SH-SY5Y (cell line): ENCODE data around the gene COPG2.

ENCODE experiments used
- GATA2 ChIP-seq: IDR thresholded peaks from 2 replicates; pipeline ENCODE4 v1.6.1; 2011; ENCODE audit warnings: mild to moderate bottlenecking, low read depth, low read length
- GATA3 ChIP-seq: IDR thresholded peaks from 2 replicates; pipeline ENCODE4 v1.6.1; 2011; ENCODE audit warnings: low read depth, mild to moderate bottlenecking, low read length, moderate library complexity

Gene COPG2

DNA sequence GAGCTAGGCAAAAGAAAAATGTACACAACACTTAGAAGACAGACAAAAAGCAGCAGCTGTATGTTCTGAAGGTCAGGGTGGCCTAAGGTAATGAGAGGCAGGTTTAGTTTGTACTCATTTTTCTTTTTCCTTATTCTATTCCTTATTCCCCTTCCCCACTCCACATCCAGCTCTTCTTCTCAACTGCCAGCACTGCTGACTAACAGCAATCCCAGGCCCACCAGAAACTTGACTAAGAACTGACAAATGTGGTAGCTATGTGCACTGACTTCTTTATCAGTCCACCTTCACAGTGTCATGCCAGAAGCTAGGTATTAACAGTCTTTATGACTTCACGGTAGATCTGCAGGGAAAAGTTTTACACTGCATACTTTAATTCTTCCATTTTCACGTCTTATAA is 6.1 kb downstream of the COPG2 start:
- TF ChIP-seq GATA2 (no peak), GATA3 (no peak)

DNA sequence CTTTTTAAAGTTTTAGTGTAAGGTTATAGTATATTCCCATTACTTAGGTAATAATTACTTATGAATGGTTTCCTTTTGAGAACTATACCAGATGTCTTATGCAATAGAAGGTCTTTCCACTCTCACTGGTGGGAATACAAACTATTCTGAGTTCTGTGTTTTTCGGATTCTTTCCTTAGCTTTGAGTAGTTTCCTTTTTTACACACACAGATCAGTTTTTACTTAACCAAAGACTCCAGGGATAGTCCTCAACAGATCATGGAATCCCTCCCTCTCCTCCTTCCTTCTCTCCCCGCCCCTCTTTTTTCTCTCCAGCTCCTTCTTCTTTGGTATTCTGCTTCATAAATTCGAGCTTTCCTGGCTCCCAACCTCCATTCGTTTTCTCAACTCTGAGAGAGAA is 13.3 kb downstream of the COPG2 start:
- TF ChIP-seq GATA2 = no peak
- no peak for TF ChIP-seq GATA3

DNA sequence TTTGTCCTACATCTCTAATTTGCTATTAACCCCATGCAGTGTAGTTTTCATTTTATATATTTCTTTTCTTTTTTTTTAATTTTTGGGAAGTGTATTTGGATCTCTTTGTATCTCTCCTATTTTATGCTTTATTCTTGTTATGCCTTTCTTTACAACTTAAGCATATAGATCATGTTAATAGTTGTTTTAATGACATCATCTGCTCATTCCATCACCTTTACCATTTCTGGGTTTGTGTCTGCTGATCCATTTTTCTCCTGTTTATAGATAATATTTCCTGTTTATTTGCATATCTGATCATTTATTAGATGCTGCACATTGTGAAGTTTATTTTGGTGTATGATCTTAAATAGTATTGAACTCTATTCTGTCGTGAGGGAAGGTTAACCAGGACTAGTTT is 13.7 kb downstream of the COPG2 start:
- TF ChIP-seq GATA3 = no peak
- TF ChIP-seq GATA2 = no peak

DNA sequence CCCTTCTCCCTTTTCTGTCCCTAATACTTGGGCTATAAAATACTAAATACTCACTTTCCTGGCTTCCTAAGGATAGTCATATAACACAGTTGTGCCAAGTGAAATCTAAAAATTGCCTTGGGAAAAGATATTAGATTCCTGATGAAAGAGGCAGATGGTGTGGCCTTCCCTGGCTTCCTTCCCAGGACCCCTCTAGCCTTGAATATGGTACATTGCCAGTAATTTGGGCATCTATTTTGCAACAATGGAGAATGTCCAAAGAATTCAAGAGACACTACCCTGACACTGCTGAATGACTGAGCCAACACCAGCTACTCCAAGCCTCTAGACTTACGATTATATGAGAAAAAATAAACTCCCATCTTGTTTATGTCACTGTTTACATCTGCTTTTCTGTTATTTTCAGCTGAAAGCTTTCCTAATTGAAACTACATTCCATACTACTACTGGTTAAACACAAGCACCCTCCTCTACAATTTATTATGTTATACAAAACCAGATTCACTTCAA is 17.9 kb downstream of the COPG2 start:
- TF ChIP-seq GATA2 (no peak), GATA3 (no peak)

DNA sequence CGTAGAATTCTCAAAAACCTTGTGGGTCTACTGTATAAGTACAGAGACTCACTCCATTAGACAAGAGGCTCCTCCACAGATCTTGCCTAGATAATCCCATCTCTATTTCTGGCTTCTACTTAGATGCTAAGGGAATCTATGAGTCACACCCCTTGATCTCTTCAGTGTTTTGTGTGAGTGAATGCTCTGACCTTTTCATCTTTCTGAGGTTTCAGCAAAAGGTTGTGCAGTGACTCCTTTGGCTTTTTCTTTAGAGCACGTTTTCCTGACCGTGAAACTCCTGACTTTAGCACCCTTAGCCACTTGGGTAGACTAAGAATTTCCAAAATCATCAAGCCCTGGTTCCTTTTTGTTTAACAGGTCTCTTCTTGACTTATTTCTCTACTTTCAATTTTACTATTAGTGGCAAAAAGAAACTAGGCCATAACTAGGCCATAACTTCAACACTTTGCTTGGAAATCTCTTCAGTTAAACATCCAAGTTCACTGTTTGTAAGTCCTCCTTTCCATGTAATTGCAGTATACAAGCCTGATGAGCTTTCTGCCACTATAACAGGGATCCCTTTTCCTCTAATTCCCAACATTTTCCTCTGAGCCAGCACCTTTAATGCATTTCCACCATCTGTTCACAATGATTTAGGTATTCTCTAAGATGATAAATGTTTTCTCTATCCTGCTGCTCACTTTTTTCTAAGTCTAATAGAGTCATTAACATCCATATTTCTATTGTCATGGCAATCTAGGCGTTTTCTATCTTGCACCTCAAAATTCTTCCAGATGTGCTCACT is 19.4 kb downstream of the COPG2 start:
- TF ChIP-seq GATA3 (no peak), GATA2 (no peak)

DNA sequence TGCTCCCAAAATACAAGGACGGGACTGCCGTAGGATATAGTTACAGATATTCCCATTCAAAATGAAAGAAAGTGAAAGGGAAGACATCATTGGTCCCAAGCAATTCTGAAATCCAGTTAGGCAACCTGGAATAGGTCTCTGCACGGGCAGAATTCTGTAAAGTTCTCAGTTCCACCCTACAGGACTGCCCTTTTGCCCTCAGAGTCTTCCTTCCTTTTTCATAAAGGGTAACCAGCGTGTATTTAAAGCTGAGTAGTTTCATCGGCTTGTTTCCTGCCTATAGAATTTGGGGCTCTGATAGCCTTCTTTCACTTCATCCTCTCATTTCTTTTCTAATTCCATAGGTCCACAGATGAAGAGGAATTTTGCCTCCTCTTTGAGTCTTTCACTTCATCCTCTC is 20.0 kb downstream of the COPG2 start:
- no peak for TF ChIP-seq GATA2
- TF ChIP-seq GATA3 = no peak

DNA sequence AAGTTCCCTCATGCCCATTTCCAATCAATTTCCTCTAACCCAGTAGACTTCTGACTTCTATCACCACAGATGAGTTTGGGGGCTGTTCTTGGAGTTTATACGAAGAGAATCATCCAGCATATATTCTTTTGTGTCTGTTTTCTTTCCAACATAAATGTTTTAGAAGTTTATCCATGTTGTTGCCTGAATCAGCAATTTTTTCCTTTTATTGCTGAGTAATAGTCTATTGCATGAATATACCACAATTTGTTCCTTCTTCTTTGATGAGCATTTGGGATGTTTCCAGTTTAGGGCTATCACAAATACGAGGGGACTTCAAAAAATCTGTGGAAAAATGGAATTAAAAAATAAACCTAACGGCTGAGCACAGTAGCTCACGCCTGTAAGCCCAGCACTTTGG is 26.2 kb downstream of the COPG2 start:
- TF ChIP-seq GATA2 (no peak), GATA3 (no peak)

DNA sequence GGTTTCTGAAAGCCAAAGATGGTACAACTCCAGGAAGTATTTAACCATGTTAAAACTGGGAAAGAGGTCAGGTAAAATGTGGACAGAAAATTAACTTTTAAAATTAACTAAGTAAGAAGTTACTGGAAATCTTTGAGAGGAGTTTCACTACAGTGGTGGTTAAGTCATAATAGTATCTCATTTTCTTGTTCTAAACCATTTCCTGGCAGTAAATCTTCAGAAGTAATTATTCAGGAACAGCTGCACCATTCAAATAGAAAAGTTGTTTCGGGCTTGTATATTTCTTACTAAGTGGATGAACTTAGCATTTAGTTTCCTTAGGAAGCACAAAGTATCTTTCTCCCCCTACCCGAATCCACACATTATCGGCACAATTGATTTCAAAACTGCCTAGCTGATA is 27.1 kb downstream of the COPG2 start:
- TF ChIP-seq GATA2 (no peak), GATA3 (no peak)

DNA sequence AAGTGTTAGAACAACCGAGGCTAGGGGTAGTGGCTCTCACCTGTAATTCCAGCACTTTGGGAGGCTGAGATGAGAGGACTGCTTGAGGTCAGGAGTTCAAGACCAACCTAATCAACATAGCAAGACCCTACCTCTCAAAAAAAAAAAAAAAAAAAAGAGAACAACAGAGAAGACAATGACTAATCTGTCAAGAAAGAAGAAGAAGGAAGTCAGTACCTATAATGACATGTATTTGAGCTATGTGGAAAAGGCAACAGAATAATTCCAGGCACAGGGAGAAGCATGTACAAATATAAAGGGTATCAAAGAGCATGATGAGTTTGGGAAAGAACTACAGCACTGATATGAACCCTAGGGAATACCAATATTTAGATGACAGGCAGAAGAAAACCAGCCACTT is 27.5 kb downstream of the COPG2 start:
- TF ChIP-seq GATA2 = no peak
- no peak for TF ChIP-seq GATA3

DNA sequence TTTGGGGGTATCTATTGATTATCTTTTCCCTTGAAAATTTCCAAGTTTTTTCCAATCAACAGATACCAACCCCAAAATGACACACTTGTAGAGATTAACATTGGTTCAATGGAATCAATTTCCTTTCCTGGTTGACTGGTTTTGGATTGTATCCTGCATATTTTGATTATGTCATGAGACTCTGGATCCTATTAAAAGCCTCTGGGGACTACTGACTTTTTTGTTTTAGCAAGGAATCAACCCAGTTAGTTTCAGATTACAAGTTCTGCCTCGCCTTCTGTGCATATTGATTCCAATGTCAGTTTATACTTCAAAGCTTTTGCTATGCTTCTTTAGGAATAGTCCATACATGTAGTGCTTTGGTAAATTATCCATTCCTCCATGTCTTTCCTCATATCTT is 29.2 kb downstream of the COPG2 start:
- TF ChIP-seq GATA3 (no peak), GATA2 (no peak)

DNA sequence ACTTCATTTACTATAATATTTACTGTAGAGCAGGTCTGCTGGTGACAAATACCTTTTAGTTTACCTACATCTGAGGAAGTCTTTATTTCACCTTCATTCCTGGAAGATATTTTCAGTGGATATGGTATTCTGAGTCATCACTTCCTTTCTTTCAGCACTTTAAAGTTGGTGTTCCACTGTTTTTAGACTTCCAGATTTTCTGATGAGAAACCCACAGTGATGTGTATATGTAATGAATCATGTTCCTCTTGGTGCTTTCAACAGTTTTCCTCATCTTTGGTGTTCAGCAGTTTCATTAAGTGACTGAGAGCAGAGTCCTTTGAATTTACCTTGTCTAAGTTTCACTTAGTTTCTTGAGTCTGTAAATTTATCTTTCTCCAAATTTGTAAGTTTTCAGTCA is 36.4 kb downstream of the COPG2 start:
- TF ChIP-seq GATA3 (no peak), GATA2 (no peak)

DNA sequence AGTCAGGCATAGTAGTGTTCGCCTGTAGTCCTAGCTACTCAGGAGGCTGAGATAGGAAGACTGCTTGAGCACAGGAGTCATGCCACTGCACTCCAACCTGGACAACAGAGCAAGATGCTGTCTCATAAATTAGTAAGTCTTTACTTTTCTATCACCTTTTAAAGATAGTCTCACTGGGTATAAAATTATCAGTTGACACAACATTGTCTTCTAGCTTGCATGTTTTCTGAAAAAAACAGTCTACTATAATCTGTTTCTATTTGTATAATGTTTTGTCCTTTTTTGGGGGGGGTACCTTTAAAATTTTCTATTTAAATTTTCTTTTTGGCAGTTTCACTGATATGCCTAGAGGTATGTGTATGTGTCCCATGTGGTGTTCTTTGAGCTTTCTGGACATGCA is 39.6 kb downstream of the COPG2 start:
- TF ChIP-seq GATA2 = no peak

DNA sequence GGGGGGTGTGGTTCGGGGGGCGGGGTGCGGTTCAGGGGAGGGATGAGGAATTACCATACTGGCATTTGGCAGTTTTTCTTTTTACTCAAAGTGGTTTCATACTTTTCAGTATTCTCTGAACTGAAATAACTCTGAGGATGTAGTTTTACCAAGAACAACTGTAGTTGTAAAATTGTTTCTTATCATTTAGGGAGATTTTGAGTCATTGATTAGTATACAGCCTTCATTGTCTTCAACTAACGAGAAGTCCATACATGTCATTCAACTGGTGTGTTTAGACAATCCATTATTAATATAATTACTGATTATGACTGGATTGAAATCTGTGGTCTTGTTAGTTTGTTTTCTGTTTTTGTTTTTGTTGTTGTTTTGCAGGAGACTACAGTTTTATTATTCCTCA is 40.8 kb downstream of the COPG2 start:
- no peak for TF ChIP-seq GATA3
- no peak for TF ChIP-seq GATA2

DNA sequence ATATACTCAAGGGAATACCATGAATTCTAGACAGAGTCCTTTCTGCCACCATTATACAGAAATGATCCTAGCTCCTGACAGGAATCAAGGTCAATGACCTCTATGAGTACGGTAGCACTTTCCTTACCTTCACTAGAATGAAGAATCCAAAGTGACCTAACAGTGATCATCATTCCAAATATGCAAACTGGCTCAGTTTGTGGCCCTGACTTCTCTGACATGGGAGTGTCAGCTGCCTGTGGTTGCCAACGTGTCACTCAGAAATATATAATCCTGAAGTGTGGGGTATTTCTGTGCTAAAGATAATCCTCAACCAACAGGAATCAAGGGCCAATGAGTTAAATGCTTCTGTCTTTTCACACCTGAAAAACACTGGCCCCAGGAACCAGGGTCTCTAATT is 45.7 kb downstream of the COPG2 start:
- TF ChIP-seq GATA2 = no peak
- no peak for TF ChIP-seq GATA3

DNA sequence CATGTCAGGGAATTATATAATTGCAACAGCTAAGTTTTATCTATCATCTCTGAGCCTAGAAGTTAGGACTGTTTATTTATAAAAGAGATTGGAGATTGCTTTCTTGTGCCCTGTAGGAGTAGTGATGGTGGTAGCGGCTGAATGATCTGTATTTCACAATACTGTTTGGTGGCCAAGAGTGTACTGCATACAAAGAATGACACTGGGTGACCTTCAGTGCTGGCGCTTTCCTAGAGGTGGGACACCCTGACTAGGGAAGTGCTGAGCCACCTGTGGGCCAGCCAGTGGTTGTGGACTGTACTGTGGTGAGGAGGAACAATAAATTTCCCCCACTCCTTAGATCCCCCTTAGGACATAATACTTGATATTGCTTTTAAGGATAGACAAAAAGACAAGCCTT is 53.0 kb downstream of the COPG2 start:
- TF ChIP-seq GATA3 (no peak), GATA2 (no peak)

DNA sequence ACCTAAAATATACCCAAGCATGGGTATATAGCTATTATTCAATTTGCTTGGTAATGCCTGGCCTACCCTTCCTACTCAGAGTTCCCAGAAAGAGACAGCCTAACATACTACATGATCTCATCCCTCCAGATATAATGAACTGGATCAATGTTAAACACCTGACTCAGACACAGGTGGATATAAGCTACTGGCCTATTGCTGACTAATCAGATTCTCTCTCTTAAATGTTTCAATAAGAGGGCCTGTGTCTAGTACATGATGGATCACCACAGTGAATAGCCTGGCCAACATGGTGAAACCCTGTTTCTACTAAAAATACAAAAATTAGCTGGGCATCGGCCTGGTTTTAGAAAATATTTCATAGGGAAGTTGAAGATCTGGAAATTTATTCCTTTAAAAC is 54.1 kb downstream of the COPG2 start:
- TF ChIP-seq GATA2 = no peak
- TF ChIP-seq GATA3 = no peak
